SU-DHL-6 (cell line): Measurements from ENCODE around the gene KRTAP10-11.
"Not testable (repeated sequence)": the region's sequence is repeated elsewhere in the genome, so short reads cannot be mapped to it uniquely, and the experiment has no call there.

Experiments used
- H2AFZ ChIP-seq: fragments of 200-600 bp; sonication (generic); 2 replicates; pipeline ENCODE4 v1.6.1; 2014; ENCODE audit warnings: low read depth, mild to moderate bottlenecking, moderate library complexity, mixed read lengths, antibody characterized with exemption, low read length; ENCODE audit not compliant: severe bottlenecking
- H3F3A ChIP-seq: fragments of 200-600 bp; shearing (Covaris generic); 2 replicates; pipeline ENCODE4 v1.6.0; 2016; ENCODE audit warnings: antibody characterized with exemption, mild to moderate bottlenecking; ENCODE audit not compliant: insufficient read depth
- H3K27ac ChIP-seq: fragments of 200-600 bp; sonication (generic); 2 replicates; pipeline ENCODE4 v1.5.1; 2016; ENCODE audit warnings: low read depth, mild to moderate bottlenecking, low read length, moderate library complexity, mixed read lengths
- H3K27me3 ChIP-seq: fragments of 200-600 bp; sonication (generic), shearing (Covaris generic); 2 replicates; pipeline ENCODE4 v1.6.0; 2014; ENCODE audit warnings: mild to moderate bottlenecking, low read length
- H3K36me3 ChIP-seq: fragments of 200-600 bp; sonication (generic); 2 replicates; pipeline ENCODE4 v1.6.1; 2014; ENCODE audit warnings: mild to moderate bottlenecking, low read length, mixed read lengths
- H3K4me2 ChIP-seq: fragments of 300-600, 200-600 bp; shearing (Covaris generic), sonication (generic); 2 replicates; pipeline ENCODE4 v1.6.0; 2014; ENCODE audit warnings: low read length, low read depth, mild to moderate bottlenecking; ENCODE audit not compliant: poor library complexity, severe bottlenecking
- H3K4me3 ChIP-seq: fragments of 200-600 bp; sonication (generic); 2 replicates; pipeline ENCODE4 v1.5.1; 2014; ENCODE audit warnings: antibody characterized with exemption, low read length, mild to moderate bottlenecking, mixed read lengths; ENCODE audit not compliant: insufficient read depth, poor library complexity, severe bottlenecking
- H3K79me2 ChIP-seq: fragments of 200-600 bp; sonication (generic); 2 replicates; pipeline ENCODE4 v1.6.1; 2014; ENCODE audit warnings: mild to moderate bottlenecking, low read length, moderate library complexity; ENCODE audit not compliant: insufficient read depth
- H3K9ac ChIP-seq: fragments of 200-600 bp; sonication (generic); 2 replicates; pipeline ENCODE4 v1.7.0; 2014; ENCODE audit warnings: mild to moderate bottlenecking, low read length
- H3K9me2 ChIP-seq: fragments of 200-600 bp; sonication (generic); replicated peaks from 2 replicates; pipeline ENCODE4 v1.6.1; 2014; ENCODE audit warnings: low read length; ENCODE audit not compliant: insufficient read depth
- H3K9me3 ChIP-seq: fragments of 200-600 bp; sonication (generic); 2 replicates; pipeline ENCODE4 v1.6.1; 2014; ENCODE audit warnings: low read length, mixed read lengths; ENCODE audit not compliant: insufficient read depth
- H4K20me1 ChIP-seq: fragments of 200-600 bp; sonication (generic); 2 replicates; pipeline ENCODE4 v1.6.1; 2014; ENCODE audit warnings: low read depth, mild to moderate bottlenecking, antibody characterized with exemption, low read length, moderate library complexity, mixed read lengths
- CTCF ChIP-seq: fragments of 200-600 bp; sonication (generic); IDR thresholded peaks from one replicate; pipeline ENCODE4 v1.5.1; 2017; ENCODE audit warnings: antibody characterized with exemption, mild to moderate bottlenecking, low read length, moderate library complexity; ENCODE audit not compliant: insufficient read depth, poor library complexity, severe bottlenecking
- EZH2phosphoT487 ChIP-seq: fragments of 200-600 bp; sonication (generic), shearing (Covaris generic); conservative IDR thresholded peaks from 2 replicates; pipeline ENCODE4 v1.6.1; 2018; ENCODE audit warnings: mild to moderate bottlenecking, antibody characterized with exemption, low read length, moderate library complexity, mixed read lengths

KRTAP10-11 gene

GRCh38 chr21:44687671-44688070 is 41.5 kb downstream of the KRTAP10-11 start:
- no peak overlapping the region for H3K9ac ChIP-seq

GRCh38 chr21:44689740-44690139 is 43.5 kb downstream of the KRTAP10-11 start:
- not testable (repeated sequence) for H3K27ac ChIP-seq, H2AFZ ChIP-seq, H3K4me3 ChIP-seq, H3F3A ChIP-seq, H3K36me3 ChIP-seq, H3K9ac ChIP-seq, H3K9me2 ChIP-seq, H3K9me3 ChIP-seq, H3K79me2 ChIP-seq, H3K27me3 ChIP-seq, H3K4me2 ChIP-seq, H4K20me1 ChIP-seq

More at GRCh38 chr21:44687671-44688070, 41.5 kb downstream of the KRTAP10-11 start:
- Histone ChIP-seq H3F3A (no peaks in the 10 kb centered on the region), H2AFZ (no peak overlapping the region), H3K79me2 (no peaks in the 10 kb centered on the region), H3K36me3 (no peaks in the 10 kb centered on the region), H3K4me2 (no peak overlapping the region), H4K20me1 (no peaks in the 10 kb centered on the region), H3K9me3 (no peaks in the 10 kb centered on the region), H3K27ac (no peak overlapping the region), H3K27me3 (no peaks in the 10 kb centered on the region), H3K4me3 (no peak overlapping the region), H3K9me2 (no peaks in the 10 kb centered on the region)
- TF ChIP-seq CTCF (no peak), EZH2phosphoT487 (no peak)

- Histone ChIP-seq H3K9me2 (no peaks in the 10 kb centered on the region), H3K36me3 (no peaks in the 10 kb centered on the region), H4K20me1 (no peaks in the 10 kb centered on the region), H3K9me3 (no peaks in the 10 kb centered on the region), H3K4me2 (no peak overlapping the region), H3K9ac (no peak overlapping the region), H3K27ac (no peak overlapping the region), H3K4me3 (no peak overlapping the region), H3F3A (no peaks in the 10 kb centered on the region), H3K79me2 (no peaks in the 10 kb centered on the region), H2AFZ (no peak overlapping the region), H3K27me3 (no peaks in the 10 kb centered on the region)
- TF ChIP-seq CTCF (no peak), EZH2phosphoT487 (no peak)
These were observed 45.5 kb downstream of the KRTAP10-11 start for GRCh38 chr21:44691686-44692085.

GRCh38 chr21:44692798-44693512 is 46.7 kb downstream of the KRTAP10-11 start:
- Histone ChIP-seq H4K20me1 (no peaks in the 10 kb centered on the region), H3K9ac (no peak overlapping the region), H3K9me2 (no peaks in the 10 kb centered on the region), H3K27ac (no peak overlapping the region), H3K4me3 (no peak overlapping the region), H3K36me3 (no peaks in the 10 kb centered on the region), H3K27me3 (no peaks in the 10 kb centered on the region), H3K4me2 (no peak overlapping the region), H3K79me2 (no peaks in the 10 kb centered on the region), H2AFZ (no peak overlapping the region), H3K9me3 (no peaks in the 10 kb centered on the region), H3F3A (no peaks in the 10 kb centered on the region)
- no peak for TF ChIP-seq EZH2phosphoT487
- no peak for TF ChIP-seq CTCF
